ENCODE data around the gene SH3GLB2. TPM values are rescaled to one million over a fixed set of nuclear protein-coding genes. Genes with fewer than 3 reads are reported as not detected.

Gene SH3GLB2
- total RNA-seq, 4 donors from 2014 or later: 35.1 to 126 (median 81.8) TPM

GRCh38 chr9:129053020-129053419 is 24.9 kb upstream of the SH3GLB2 start:
- no peak for DNase-seq
- Histone ChIP-seq H3K4me1 (no peaks in the 10 kb centered on the region), H3K27me3 (no peaks in the 10 kb centered on the region), H3K36me3 (no peaks in the 10 kb centered on the region), H3K9me3 (no peaks in the 10 kb centered on the region), H3K27ac (no peak overlapping the region), H3K4me3 (no peak overlapping the region)
- no peak for TF ChIP-seq CTCF (IDR thresholded peaks at IDR 0.05)
- no peak for TF ChIP-seq POLR2A (IDR thresholded peaks at IDR 0.05)
- intact Hi-C loops (cut with DNase I; ENCODE audit: low total_unique reads): no loop called here

- TF ChIP-seq POLR2A (IDR thresholded peaks at IDR 0.05): no peak
- no peak for TF ChIP-seq CTCF (IDR thresholded peaks at IDR 0.05)
- H3K36me3 ChIP-seq: no peaks in the 10 kb centered on the region
- H3K27ac ChIP-seq: no peak overlapping the region
These were observed 24.5 kb upstream of the SH3GLB2 start for GRCh38 chr9:129052592-129052991.

GRCh38 chr9:129042016-129042415 is 13.9 kb upstream of the SH3GLB2 start:
- no peak for DNase-seq
- intact Hi-C loops (cut with DNase I; ENCODE audit: low total_unique reads): no loop called here

More at GRCh38 chr9:129052592-129052991, 24.5 kb upstream of the SH3GLB2 start:
- DNase-seq: no peak
- no peaks in the 10 kb centered on the region for H3K27me3 ChIP-seq
- H3K4me3 ChIP-seq: no peak overlapping the region
- H3K9me3 ChIP-seq: no peaks in the 10 kb centered on the region
- H3K4me1 ChIP-seq: no peaks in the 10 kb centered on the region
- intact Hi-C loops (cut with DNase I; ENCODE audit: low total_unique reads): no loop called here

GRCh38 chr9:129040113-129040643 is 12.0 kb upstream of the SH3GLB2 start:
- Histone ChIP-seq H3K27me3 (no peaks in the 10 kb centered on the region), H3K9me3 (no peaks in the 10 kb centered on the region), H3K36me3 (no peaks in the 10 kb centered on the region), H3K27ac (no peak overlapping the region), H3K4me1 (peaks cover 0 to 11% of the 10 kb centered on the region in 2 donors), H3K4me3 (no peak overlapping the region)
- DNase-seq: no peak
- intact Hi-C loops (cut with DNase I; ENCODE audit: low total_unique reads): no loop called here
- TF ChIP-seq POLR2A (IDR thresholded peaks at IDR 0.05) (no peak), CTCF (IDR thresholded peaks at IDR 0.05) (no peak)

More at GRCh38 chr9:129042016-129042415, 13.9 kb upstream of the SH3GLB2 start:
- Histone ChIP-seq H3K4me3 (no peak overlapping the region), H3K9me3 (no peaks in the 10 kb centered on the region), H3K27ac (no peak overlapping the region), H3K4me1 (peaks cover 0 to 11% of the 10 kb centered on the region in 2 donors), H3K27me3 (no peaks in the 10 kb centered on the region), H3K36me3 (no peaks in the 10 kb centered on the region)
- TF ChIP-seq CTCF (IDR thresholded peaks at IDR 0.05): no peak
- no peak for TF ChIP-seq POLR2A (IDR thresholded peaks at IDR 0.05)

GRCh38 chr9:129038109-129038852 is 10.2 kb upstream of the SH3GLB2 start:
- no peaks in the 10 kb centered on the region for H3K36me3 ChIP-seq
- H3K4me1 ChIP-seq: peaks cover 0 to 11% of the 10 kb centered on the region in 2 donors
- H3K9me3 ChIP-seq: no peaks in the 10 kb centered on the region
- no peak for DNase-seq
- TF ChIP-seq POLR2A (IDR thresholded peaks at IDR 0.05) (no peak), CTCF (IDR thresholded peaks at IDR 0.05) (no peak)
- no peak overlapping the region for H3K4me3 ChIP-seq
- intact Hi-C loops (cut with DNase I; ENCODE audit: low total_unique reads): no loop called here
- no peaks in the 10 kb centered on the region for H3K27me3 ChIP-seq
- H3K27ac ChIP-seq: peak overlapping the region in 1 of 2 donors; percentile 12
